HG03469 (cell line): ENCODE results near the gene ZNF799.
"Not testable (repeated sequence)": the region's sequence is repeated elsewhere in the genome, so short reads cannot be mapped to it uniquely, and the experiment has no call there.

Experiments used
- ATAC-seq: cut with Tn5 transposase; IDR thresholded peaks from one replicate; pipeline ENCODE4 v1.9.1; 2021; ENCODE audit warnings: mild to moderate bottlenecking, moderate library complexity, moderate number of reproducible peaks; ENCODE audit not compliant: unreplicated experiment

Gene ZNF799

DNA sequence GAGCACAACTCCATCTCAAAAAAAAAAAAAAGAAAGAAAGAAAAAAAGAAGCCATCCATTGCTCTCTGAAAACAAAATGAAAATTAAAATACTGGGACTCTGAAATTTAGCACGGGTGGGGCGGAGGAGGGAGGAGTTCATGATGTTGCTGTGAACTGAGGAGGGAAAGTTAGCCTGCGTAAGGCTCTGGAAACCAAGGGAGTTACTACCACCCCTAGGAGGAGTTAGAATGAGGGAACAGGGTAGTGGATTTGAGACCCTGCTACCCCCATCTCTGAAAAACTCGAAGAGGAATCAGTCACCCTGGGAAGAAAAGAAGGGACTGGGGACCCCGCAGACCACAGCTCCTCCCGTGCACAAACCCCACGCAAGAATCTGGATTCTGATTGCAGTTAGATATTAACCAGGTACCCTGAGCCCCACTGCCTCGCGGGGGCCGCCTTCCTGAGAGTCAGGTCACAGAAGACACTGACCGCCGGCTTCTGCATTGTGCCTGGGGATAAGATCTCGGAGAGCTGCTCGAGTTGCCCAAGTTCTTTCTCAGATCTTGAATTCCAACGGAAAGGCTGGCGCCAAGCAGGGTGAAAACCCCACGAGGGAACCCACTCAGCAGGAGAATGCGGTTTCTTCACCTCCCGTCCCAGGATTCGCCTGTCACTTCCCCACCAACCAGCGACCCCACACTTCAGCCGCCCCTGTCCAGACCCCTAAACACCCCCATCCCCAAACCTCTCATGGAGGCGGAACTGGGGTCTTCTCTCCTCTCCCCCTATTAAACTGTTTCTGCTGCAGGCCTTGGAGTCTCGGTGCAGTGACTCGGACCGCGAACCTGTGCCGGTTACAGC lies 36.5 kb downstream of the ZNF799 start:
- ATAC-seq = no peak

GRCh38 chr19:12362236-12362635 lies 38.8 kb downstream of the ZNF799 start:
- not testable (repeated sequence) for ATAC-seq

DNA sequence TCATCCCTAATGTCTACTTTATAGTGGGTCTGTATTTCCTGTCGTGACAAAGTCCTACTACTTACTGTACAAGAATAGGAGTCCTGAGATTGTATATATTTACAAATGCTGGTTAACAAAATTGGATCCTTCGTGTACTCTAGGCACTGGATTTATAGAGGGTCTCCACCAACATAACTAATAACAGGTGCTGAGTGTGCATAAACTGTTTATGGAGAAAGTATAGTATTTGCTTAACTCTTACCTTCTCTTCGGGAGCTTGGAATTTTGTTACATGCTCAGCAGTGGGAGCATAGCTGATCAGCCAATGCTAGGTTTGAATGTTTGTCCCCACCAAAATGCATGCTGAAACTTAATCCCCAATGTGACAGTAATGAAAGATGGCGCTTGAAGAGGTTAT lies 47.7 kb downstream of the ZNF799 start:
- no peak for ATAC-seq

DNA sequence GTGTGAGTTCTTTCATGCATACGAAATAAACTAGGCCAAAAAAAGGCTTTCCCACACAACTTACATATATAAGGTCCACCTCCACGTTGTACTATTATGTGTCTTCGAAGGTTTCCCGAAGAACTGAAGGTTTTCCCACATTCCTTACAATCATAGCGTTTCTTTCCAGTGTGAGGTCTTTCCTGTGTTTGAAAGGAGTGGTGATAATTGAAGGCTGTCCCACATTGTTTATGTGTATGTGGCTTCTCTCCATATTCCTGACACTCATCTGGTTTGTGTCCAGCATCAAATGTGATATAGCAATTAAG lies 50.2 kb downstream of the ZNF799 start:
- ATAC-seq = no peak

DNA sequence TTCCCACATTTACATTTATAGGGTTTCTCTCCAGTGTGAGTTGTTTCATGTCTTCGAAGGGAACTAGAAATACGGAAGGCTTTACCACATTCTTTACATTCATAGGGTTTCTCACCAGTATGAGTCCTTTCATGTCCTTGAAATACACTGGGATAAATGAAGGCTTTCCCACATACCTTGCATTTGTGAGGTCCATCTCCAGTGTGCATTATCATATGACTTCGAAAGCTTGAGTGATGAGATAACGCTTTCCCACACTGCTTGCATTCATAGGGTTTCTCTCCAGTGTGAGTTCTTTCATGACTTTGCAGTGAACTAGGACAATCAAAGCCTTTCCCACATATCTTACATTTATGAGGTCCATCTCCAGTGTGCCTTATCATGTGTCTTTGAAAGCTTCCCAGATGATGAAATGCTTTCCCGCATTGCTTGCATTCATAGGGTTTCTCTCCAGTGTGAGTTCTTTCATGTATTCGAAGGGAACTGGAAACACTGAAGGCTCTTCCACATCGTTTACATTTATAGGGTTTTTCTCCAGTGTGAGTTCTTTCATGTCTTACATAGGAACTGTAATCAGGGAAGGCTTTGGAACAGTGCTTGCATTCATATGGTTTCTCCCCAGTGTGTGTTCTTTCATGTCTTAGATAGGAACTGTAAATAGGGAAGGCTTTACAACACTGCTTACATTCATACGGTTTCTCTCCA lies 50.7 kb downstream of the ZNF799 start:
- no peak for ATAC-seq

GRCh38 chr19:12346896-12347295 lies 54.2 kb downstream of the ZNF799 start:
- ATAC-seq = no peak

DNA sequence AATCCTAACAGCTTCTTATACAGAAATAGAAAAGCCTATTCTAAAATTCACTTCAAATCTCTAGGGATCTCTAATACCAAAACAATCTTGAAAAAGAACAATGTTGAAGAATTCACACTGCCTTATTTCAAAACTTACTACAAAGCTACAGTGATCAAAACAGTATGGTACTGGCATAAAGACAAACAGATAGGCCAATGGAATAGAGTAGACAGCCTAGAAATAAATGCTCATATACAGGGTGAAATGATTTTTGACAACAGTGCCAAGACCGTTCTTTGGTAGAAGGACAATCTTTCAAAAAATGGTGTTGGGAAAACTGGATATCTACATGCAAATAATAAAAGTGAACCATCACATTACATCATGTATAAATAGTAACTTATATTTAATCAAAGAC lies 55.9 kb downstream of the ZNF799 start:
- no peak for ATAC-seq
